PFSK-1 (cell line): ENCODE results near the gene LPCAT3.

Experiments used
- FOXP2 ChIP-seq: optimal IDR thresholded peaks from 2 replicates; pipeline ENCODE3; 2011; ENCODE audit warnings: borderline replicate concordance, control low read depth, inconsistent platforms; ENCODE audit not compliant: insufficient read depth; ENCODE audit errors: extremely low read length, extremely low read depth
- POLR2AphosphoS5 ChIP-seq: IDR thresholded peaks from 2 replicates; pipeline ENCODE4 v1.6.1; 2012; ENCODE audit warnings: low read depth, mild to moderate bottlenecking, control low read depth, low read length, moderate library complexity
- SIN3A ChIP-seq: IDR thresholded peaks from 2 replicates; pipeline ENCODE4 v1.6.1; 2012; ENCODE audit warnings: mild to moderate bottlenecking, low read length, moderate library complexity, borderline replicate concordance; ENCODE audit not compliant: insufficient read depth
- TAF1 ChIP-seq: IDR thresholded peaks from 2 replicates; pipeline ENCODE4 v1.6.1; 2012; ENCODE audit warnings: low read length, control low read depth, borderline replicate concordance; ENCODE audit not compliant: insufficient read depth
- TF ChIP-seq, protein P1 (sequence below), 2 experiments: IDR thresholded peaks; 2 replicates each; pipeline versions ENCODE4 v1.6.1 to v1.8.0; 2011 to 2012; ENCODE audit warnings: low read depth in 2 of 2, low read length in 2 of 2, control low read depth in 1 of 2, inconsistent platforms in 1 of 2, mild to moderate bottlenecking in 1 of 2, moderate library complexity in 1 of 2; ENCODE audit not compliant: insufficient read depth in 1 of 2

The LPCAT3 gene

DNA sequence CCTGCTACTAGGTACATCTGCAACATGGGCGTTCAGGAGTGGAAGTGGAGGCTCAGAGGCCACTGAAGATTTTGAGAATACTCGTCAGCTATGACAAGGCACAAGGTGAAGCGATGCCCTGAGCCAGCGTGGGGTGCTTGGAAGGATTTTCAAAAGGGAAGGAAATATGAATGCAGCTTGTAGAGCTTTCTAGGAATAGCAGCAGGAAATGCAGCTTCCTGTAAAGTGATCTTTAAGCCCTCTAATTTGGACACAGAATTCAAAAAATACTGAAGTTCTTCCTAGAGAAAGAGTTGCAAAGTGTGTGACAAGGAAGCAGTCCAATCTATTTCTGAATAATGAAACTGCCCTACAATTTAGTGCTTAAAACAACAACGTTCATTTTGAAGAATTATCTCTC, 29.0 kb upstream of the LPCAT3 start:
- TF ChIP-seq POLR2AphosphoS5 (no peak), FOXP2 (no peak), TAF1 (no peak), SIN3A (no peak)
- TF ChIP-seq, protein P1, sequence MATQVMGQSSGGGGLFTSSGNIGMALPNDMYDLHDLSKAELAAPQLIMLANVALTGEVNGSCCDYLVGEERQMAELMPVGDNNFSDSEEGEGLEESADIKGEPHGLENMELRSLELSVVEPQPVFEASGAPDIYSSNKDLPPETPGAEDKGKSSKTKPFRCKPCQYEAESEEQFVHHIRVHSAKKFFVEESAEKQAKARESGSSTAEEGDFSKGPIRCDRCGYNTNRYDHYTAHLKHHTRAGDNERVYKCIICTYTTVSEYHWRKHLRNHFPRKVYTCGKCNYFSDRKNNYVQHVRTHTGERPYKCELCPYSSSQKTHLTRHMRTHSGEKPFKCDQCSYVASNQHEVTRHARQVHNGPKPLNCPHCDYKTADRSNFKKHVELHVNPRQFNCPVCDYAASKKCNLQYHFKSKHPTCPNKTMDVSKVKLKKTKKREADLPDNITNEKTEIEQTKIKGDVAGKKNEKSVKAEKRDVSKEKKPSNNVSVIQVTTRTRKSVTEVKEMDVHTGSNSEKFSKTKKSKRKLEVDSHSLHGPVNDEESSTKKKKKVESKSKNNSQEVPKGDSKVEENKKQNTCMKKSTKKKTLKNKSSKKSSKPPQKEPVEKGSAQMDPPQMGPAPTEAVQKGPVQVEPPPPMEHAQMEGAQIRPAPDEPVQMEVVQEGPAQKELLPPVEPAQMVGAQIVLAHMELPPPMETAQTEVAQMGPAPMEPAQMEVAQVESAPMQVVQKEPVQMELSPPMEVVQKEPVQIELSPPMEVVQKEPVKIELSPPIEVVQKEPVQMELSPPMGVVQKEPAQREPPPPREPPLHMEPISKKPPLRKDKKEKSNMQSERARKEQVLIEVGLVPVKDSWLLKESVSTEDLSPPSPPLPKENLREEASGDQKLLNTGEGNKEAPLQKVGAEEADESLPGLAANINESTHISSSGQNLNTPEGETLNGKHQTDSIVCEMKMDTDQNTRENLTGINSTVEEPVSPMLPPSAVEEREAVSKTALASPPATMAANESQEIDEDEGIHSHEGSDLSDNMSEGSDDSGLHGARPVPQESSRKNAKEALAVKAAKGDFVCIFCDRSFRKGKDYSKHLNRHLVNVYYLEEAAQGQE (IDR thresholded peaks at IDR 0.05; ENCODE audit: insufficient read depth in 1 of 2, low read depth in 2 of 2, low read length in 2 of 2): no peak

DNA sequence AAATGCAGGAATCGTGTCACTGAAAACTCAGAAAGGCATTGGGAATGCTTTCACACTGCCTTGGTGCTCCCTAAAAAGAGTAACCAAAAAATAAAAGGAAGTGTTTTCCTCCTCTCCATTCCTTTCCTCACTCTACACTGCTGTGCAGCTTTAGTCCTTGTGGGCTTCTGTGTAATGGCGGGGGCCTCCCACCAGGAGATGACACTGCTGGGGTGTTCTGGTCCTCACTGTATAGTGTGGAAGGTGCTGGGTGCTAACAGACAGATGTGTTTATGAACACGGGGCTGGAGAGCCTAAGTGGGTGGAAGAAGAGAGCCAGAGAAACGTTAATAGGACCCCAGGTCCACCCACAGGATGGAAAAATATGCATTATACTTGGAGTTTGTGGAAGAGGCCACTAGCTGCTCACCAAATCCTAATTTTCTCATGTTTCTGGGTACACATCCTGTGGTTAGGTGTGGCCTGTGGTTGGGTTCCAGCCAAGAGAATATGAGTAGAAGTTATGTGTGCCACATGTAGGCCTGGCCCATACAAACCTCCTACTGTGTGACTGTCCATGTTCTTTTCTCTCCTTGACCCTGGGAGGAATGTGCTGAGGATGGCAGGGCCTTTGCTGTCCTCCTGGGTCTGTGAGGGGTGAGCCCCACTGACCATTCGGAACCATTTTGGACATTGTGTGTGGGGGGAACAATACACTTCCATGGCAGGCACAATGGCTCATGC, 28.3 kb upstream of the LPCAT3 start:
- TF ChIP-seq, protein P1 (IDR thresholded peaks at IDR 0.05; ENCODE audit: insufficient read depth in 1 of 2, low read depth in 2 of 2, low read length in 2 of 2): no peak
- TF ChIP-seq TAF1 (no peak), FOXP2 (no peak), SIN3A (no peak), POLR2AphosphoS5 (no peak)

DNA sequence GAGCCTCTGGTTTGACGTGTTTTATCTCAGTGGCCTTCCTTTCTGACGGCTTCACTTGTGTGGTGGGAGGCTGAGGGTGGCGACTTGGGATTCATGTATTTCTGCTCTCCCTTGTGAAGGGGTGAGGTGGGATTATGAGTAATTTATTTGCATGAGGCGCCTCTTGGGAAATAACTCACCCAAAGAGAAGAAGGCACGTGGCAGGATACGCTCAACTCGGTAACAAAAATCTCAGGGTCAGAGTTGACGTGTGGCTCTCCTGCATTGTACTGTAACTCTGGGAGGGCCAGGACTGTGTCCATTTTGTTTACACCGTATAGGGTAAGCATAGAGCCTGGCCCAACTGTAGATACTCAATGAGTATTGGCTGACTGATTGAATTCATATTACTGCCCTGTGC, 27.6 kb upstream of the LPCAT3 start:
- no peak for TF ChIP-seq POLR2AphosphoS5
- TF ChIP-seq TAF1: no peak
- no peak for TF ChIP-seq SIN3A
- no peak for TF ChIP-seq FOXP2
- TF ChIP-seq, protein P1 (IDR thresholded peaks at IDR 0.05; ENCODE audit: insufficient read depth in 1 of 2, low read depth in 2 of 2, low read length in 2 of 2): no peak

DNA sequence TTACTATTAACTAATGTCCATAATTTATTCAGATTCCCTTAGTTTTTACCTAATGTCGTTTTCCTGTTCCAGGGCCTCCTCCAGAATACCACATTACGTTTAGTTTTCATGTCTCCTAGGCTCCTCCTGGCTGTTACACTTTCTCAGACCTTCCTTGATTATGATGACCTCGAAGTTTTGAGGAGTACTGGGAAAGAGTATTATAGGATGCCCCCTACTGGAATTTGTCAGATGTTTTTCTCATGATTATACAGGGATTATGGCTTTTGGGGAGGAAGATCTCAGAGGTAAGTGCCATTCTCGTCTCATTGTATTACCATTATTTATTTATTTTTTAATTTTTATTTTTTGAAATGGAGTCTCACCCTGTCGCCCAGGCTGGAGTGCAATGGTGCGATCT, 24.6 kb upstream of the LPCAT3 start:
- no peak for TF ChIP-seq SIN3A
- no peak for TF ChIP-seq TAF1
- TF ChIP-seq, protein P1 (IDR thresholded peaks at IDR 0.05; ENCODE audit: insufficient read depth in 1 of 2, low read depth in 2 of 2, low read length in 2 of 2): no peak
- no peak for TF ChIP-seq FOXP2
- no peak for TF ChIP-seq POLR2AphosphoS5

DNA sequence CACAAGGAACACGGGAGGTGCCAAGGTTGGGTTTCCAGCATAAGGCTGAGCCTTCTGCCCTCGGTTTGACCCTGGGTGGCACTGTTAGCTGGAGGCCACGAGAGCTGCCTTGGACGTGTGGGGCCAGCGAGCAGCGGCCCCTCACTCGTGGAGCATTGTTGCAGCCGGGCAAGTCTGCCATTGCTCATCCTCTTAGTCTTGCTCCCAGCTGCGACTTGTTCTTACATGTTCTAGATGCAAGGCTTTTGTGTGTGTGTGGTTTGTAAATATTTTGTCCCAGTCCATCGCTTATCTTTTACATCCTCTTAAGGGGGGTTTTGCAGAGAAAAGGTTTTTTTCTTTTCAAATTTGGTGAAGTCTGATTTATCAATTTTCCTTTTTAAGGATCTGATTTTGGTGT, 21.1 kb upstream of the LPCAT3 start:
- no peak for TF ChIP-seq SIN3A
- TF ChIP-seq POLR2AphosphoS5: no peak
- TF ChIP-seq, protein P1 (IDR thresholded peaks at IDR 0.05; ENCODE audit: insufficient read depth in 1 of 2, low read depth in 2 of 2, low read length in 2 of 2): no peak
- TF ChIP-seq TAF1: no peak
- TF ChIP-seq FOXP2: no peak
